Kidney (tissue), 14 donors: Measurements from ENCODE around the gene NRCAM. TPM values are rescaled to one million over a fixed set of nuclear protein-coding genes. Genes with fewer than 3 reads are reported as not detected.

Source experiments
- DNase-seq, 5 donors: peaks; one replicate each; pipeline ENCODE4 v3.0.0-alpha.2; 2013 to 2020
- FAIRE-seq: peaks from 2 replicates; lab custom pipeline; 2012; peaks lifted over from hg19 to GRCh38; lab: Jason Lieb, UNC
- H3K27ac ChIP-seq, 2 donors: one replicate each; pipeline ENCODE4 v1.7.0; 2013; ENCODE audit warnings: low read depth in 2 of 2, low read length in 2 of 2, inconsistent platforms in 1 of 2
- H3K27me3 ChIP-seq: one replicate; pipeline ENCODE4 v1.7.1; 2013; ENCODE audit warnings: low read length, inconsistent platforms; ENCODE audit not compliant: control insufficient read depth, insufficient read depth
- H3K36me3 ChIP-seq, 3 donors: one replicate each; pipeline versions ENCODE4 v1.7.0 to v1.7.1; 2013; ENCODE audit warnings: low read length in 3 of 3, control low read depth in 1 of 3, inconsistent platforms in 1 of 3; ENCODE audit not compliant: insufficient read depth in 3 of 3, control insufficient read depth in 2 of 3
- H3K4me1 ChIP-seq, 3 donors: one replicate each; pipeline versions ENCODE4 v1.7.0 to v1.7.1; 2013; ENCODE audit warnings: low read length in 3 of 3, inconsistent platforms in 1 of 3, low read depth in 1 of 3; ENCODE audit not compliant: control insufficient read depth in 2 of 3, insufficient read depth in 2 of 3
- H3K4me3 ChIP-seq, 3 donors: one replicate each; pipeline versions ENCODE4 v1.7.0 to v1.8.1; 2013; ENCODE audit warnings: low read length in 3 of 3, control low read depth in 1 of 3, inconsistent platforms in 1 of 3
- H3K9ac ChIP-seq, 3 donors: one replicate each; pipeline versions ENCODE4 v1.7.0 to v1.7.1; 2013; ENCODE audit warnings: low read length in 3 of 3, control low read depth in 1 of 3, inconsistent platforms in 1 of 3
- H3K9me3 ChIP-seq, 3 donors: one replicate each; pipeline versions ENCODE4 v1.7.0 to v1.7.1; 2013; ENCODE audit warnings: low read length in 3 of 3, control low read depth in 1 of 3, inconsistent platforms in 1 of 3; ENCODE audit not compliant: control insufficient read depth in 2 of 3, insufficient read depth in 1 of 3
- CTCF ChIP-seq: IDR thresholded peaks from 3 replicates; pipeline ENCODE4 v1.5.1; 2012; ENCODE audit warnings: mild to moderate bottlenecking, moderate library complexity, borderline replicate concordance; ENCODE audit not compliant: insufficient read depth; ENCODE audit errors: extremely low read depth
- intact Hi-C: fragments of 100-400 bp; cut with DNase I; formaldehyde crosslinking; loops from one replicate; pipeline ENCODE4 v1.11.1; 2022
- polyA plus RNA-seq: library from polyadenylated mRNA; stranded (reverse); fragments of 350-450 nt; fragmentation: Illumina TruSeq; extraction: RNeasy Lipid Tissue Mini Kit (QIAGEN cat#74804); gene quantifications from one replicate; pipeline ENCODE4 v1.2.3, GENCODE V29; 2014; ENCODE audit warnings: low read depth, low replicate concordance; ENCODE audit not compliant: insufficient read depth
- total RNA-seq: library from RNA; stranded (reverse); fragmentation: NEBNext Ultra II Directional; extraction: Animal tissue kit (Norgen Biotek cat#: 25700); gene quantifications from one replicate; pipeline ENCODE4 v1.2.1, GENCODE V29; 2021
- donor health status: control.
- donor health status: control.
- donor health status: control.
- donor health status: control.
- donor health status: control.
- donor health status: DM: yes; HTN: yes; CAD: no.
- donor health status: Normal renal cell carcinoma (clear cell type).

Gene NRCAM
- total and polyA plus RNA-seq, 2 donors from 2014 or later: 16.8 to 20.6 TPM

- H3K9me3 ChIP-seq: no peaks in the 10 kb centered on the region
- no peak for FAIRE-seq
- no peak for TF ChIP-seq CTCF
- no peaks in the 10 kb centered on the region for H3K27me3 ChIP-seq
- no peak overlapping the region for H3K4me3 ChIP-seq
- no peaks in the 10 kb centered on the region for H3K36me3 ChIP-seq
- no peak overlapping the region for H3K9ac ChIP-seq
- no peak overlapping the region for H3K27ac ChIP-seq
- peaks cover 0 to 2% (median 0%) of the 10 kb centered on the region in 3 donors for H3K4me1 ChIP-seq
- DNase-seq: no peak
- intact Hi-C loops: no loop called here
Observed at GRCh38 chr7:108308903-108309302, 147.3 kb downstream of the NRCAM start.

- Histone ChIP-seq H3K36me3 (no peaks in the 10 kb centered on the region), H3K9ac (no peak overlapping the region), H3K4me1 (peaks cover 0 to 2% (median 0%) of the 10 kb centered on the region in 3 donors), H3K9me3 (no peaks in the 10 kb centered on the region), H3K4me3 (no peak overlapping the region), H3K27ac (no peak overlapping the region), H3K27me3 (no peaks in the 10 kb centered on the region)
- no peak for DNase-seq
- FAIRE-seq: no peak
- intact Hi-C loops: no loop called here
- no peak for TF ChIP-seq CTCF
Observed at GRCh38 chr7:108308276-108308675, 148.0 kb downstream of the NRCAM start.

- FAIRE-seq (no peak), DNase-seq (no peak)
- no peak for TF ChIP-seq CTCF
- Histone ChIP-seq H3K9ac (no peak overlapping the region), H3K27me3 (no peaks in the 10 kb centered on the region), H3K4me1 (peaks cover 0 to 2% (median 0%) of the 10 kb centered on the region in 3 donors), H3K27ac (no peak overlapping the region), H3K4me3 (no peak overlapping the region), H3K9me3 (no peaks in the 10 kb centered on the region), H3K36me3 (no peaks in the 10 kb centered on the region)
- intact Hi-C loops: no loop called here
Observed at GRCh38 chr7:108307595-108307994, 148.6 kb downstream of the NRCAM start.

- DNase-seq (no peak), FAIRE-seq (no peak)
- no peaks in the 10 kb centered on the region for H3K36me3 ChIP-seq
- no peaks in the 10 kb centered on the region for H3K9me3 ChIP-seq
- no peaks in the 10 kb centered on the region for H3K27me3 ChIP-seq
- H3K27ac ChIP-seq: no peak overlapping the region
- intact Hi-C loops: no loop called here
- H3K4me3 ChIP-seq: no peak overlapping the region
- no peak overlapping the region for H3K9ac ChIP-seq
- H3K4me1 ChIP-seq: peaks cover 0 to 2% (median 0%) of the 10 kb centered on the region in 3 donors
- TF ChIP-seq CTCF: no peak
Observed at GRCh38 chr7:108307194-108307593, 149.0 kb downstream of the NRCAM start.
